CD4-positive, alpha-beta T cell treated with Interleukin-17A for 4 hours (primary cell): Measurements from ENCODE around the gene FOXF1.

ENCODE experiments used
- DNase-seq: peaks from one replicate; pipeline ENCODE4 v3.0.0-alpha.2; 2020; ENCODE audit warnings: mixed read lengths

The FOXF1 gene

DNA sequence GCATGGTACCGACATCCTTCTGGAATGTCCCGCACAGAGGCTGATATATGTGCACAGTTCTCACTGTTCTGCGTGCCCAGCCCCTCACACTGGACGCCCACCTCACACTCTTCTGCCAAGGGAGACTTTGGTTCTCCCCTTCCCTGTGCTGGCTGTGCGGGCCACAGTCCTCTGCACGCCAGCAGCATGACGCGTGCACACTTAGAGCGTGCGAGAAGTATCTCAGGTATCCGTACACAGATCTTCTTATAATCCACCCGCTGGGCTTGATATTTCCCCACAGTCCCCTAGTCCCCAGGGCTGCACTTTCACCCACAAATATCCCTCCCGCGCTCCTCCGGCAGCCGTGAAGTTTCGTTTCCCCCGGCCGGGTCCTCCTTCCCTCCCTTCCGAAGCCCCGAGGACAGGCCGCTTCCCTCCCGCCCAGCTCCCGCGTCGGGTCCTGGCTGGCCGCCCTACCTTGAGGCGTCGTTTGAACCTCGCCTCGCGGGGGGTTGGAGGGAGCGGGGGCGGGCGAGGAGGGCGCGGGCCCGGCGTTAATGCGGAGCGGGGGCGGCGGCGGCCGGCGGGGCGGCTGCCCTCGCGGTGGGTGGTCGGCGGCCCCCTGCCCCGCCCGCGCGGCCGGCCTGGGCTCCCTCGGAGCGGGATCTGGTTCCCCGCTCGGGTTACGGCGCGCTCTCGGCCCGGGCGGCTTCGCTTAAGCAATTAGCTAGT is 5.0 kb upstream of the FOXF1 start:
- no peak for DNase-seq

DNA sequence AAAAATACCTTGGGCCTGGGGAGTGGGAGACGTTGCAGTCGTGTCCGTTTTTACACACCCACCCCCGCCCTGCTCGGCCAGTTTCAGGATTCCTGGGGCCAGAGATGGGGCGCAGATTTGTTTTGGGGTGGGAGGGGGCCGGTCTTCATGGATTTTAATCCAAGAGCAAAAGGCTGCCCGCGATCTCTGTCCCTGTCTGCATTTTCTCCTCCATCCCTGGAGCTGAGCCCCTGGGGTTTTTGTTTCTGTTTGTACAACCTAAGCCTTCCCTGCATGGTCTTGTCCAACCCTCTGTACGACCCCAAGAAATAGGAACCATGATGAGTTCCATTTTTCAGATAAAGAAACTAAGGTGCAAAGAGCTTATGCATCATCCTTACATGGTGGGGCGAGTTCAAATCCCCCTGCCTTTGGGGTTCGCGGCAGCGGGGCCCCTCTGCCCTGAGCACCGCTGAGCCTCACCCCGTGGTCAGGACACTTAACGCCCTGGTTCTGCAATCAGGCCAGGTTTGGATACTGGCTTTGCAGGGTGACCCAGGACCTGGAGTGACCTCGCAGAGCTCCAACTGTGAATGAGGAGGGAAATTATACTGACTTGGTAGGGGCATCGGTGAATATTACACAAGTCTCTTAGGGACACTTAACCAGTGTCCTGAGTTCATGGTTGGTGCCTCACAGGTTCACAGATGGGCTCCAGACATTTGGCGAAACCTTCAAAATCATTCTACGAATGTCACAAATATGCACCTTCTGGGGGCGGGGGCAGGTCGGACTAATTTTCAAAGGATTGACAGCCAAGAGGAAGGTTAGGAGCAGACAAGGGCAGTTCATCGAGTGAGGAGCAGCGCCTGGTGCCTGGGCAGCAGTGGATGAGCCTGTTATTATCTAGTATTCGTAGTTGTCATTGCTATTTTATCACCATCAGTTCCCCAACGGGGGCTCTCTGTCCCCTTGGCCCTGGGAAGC is 4.1 kb upstream of the FOXF1 start:
- no peak for DNase-seq

DNA sequence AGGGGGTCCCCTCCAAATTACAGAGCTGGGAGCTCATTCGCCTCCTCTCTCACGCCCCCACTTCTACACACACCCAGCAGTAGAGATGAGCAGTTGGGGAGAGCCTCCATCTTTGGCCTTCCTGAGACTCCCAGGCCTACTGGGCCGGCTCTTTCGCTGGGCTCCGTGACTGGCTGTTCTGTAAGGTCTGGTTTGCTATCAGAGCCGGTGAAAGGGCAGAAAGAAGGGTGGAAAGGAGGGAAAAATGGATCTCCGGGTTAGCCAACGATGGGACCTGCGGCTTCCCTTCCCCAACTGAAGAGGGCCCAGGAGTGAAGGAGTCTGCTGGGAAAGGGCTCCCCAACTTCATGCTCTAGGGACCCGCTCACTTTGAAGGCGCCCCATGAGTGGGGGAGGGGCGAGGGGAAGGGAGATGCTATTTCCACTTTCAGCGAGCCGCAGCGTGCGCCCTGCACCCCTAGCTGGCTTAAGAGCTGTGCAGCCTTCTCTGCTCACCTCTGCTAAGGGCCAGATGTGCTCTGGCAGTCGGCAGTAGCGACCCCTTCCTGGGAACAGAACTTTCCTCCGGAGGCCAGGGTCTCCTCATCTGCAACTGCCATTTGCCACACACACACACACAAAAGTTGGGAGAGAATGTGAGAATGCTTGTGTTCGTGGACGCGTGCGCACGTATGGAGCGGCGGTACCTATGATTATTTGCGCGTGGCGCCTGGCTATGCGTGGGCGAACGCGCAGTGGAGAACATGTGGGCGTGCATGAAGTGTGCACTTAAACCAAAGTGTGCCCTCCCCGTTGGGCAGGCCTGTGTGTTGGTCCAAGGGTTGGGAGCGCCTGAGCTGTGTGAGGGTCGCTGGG is 2.9 kb upstream of the FOXF1 start:
- DNase-seq = no peak

DNA sequence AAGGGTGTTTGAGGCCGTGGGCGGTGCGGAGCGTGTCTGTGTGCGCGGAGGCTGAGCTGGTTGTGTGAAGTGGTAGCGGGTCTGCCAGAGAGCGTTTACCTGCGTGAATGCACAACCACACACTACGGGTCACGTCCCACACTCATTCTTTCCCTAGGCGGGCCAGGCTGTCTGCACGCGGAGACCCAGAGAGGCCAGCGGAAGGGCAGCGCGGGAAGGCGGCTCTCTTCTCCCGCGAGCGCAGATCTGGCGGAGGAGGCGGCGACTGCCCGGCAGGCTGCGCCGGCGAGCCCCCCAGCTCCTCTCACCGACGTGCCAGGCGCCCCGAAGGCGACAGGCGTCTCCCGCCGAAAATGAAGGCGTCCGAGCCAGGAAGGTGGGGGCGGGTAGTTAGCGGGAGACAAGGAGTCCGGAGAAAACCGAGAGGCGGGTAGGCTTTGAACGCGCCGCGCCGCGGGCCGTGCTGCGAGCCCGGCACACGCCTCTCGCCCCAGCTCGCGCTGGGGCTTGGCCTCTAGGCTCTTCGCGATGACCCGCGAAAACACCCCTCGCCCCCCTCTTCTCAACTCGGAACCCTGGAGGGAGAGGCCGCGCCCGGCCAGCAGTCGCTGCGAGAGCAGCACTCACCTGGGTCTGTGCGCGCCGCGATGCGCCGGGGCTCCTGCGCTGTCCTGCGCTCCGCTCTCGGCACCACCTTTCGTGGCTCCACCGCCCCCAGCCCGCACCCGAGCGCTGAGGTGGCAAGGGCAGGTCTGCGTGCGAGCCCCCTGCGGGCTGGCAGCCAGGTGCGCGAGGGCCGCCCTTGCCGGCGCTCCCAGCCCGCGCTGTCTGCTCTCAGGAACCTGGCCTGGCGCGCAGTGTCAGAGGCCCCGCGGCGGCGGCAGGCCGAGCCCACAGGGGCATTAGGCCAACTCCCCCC is 2.0 kb upstream of the FOXF1 start:
- DNase-seq = no peak

DNA sequence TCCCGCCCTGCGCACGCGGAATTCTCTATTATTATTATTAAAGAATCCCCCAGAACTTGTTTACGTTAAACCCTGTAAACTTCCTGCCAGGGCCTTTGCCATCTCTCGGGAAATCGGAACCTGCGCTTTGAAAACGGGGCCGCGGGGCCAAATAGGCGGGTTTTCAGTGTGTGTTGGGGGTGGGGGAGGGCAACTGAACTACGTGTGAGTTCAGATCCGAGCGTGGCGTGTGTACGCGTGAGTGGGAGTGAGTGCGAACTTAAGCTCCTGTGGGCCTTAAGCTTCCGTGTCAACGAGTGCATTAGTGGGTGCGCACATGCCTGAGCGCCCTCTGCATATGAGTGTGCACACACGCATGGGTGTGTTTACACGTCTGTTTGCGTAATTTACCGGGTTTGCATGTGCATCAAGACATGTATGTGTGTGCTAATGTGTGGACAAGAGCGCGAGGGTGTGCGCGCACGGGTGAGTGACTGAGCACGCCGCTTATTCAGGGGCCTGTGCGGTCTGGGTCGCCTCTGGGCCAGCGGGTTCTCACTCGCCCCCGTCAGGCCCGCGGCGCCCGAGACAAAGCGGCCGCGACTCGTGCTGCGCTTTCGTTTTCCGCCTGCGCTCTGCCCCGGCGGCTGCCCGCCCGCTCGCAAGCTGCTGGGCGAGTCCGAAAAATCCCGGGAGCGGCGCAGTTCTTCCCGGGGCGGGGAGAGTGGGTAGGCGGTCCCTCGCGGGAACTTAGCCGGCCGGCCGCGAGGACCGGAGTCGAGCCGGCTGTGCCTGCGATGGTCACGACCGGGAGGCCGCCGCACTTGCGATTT is 1.2 kb upstream of the FOXF1 start:
- no peak for DNase-seq

DNA sequence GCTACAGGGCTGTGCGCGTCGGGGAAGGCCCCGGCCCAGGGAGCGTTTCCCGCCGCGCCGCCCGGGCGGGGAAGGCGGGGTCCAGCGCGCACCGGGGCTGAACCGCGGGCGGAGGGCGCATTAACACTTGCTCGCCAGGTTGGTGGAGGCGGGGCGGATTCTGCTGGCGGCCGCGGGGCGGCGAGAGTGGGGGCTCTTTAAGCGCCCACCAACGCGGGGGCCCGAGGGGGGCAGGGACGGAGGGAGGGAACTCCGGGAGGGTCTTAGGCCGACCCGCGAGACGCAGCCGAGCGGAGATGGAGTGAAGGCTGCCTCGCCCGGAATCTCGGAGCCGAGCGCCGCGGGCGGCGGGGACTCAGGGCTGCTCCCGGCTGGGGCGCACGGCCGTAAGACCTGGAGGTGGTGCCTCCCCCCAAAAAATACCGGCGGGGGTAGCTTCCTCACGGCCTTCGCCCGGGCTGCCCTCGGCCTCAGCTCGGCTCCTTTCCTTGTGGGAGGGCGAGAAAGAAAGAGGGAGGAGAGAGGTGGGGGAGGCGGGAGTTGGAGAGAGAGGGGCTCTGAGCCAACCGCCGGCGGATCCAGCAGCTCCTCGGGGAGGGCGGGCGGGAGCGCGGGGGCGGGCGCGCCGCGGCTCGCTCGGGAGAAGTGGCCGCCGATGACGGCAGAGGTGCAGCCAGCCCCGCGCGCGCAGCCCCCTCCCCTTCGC is 415 bp upstream of the FOXF1 start:
- DNase-seq = no peak

DNA sequence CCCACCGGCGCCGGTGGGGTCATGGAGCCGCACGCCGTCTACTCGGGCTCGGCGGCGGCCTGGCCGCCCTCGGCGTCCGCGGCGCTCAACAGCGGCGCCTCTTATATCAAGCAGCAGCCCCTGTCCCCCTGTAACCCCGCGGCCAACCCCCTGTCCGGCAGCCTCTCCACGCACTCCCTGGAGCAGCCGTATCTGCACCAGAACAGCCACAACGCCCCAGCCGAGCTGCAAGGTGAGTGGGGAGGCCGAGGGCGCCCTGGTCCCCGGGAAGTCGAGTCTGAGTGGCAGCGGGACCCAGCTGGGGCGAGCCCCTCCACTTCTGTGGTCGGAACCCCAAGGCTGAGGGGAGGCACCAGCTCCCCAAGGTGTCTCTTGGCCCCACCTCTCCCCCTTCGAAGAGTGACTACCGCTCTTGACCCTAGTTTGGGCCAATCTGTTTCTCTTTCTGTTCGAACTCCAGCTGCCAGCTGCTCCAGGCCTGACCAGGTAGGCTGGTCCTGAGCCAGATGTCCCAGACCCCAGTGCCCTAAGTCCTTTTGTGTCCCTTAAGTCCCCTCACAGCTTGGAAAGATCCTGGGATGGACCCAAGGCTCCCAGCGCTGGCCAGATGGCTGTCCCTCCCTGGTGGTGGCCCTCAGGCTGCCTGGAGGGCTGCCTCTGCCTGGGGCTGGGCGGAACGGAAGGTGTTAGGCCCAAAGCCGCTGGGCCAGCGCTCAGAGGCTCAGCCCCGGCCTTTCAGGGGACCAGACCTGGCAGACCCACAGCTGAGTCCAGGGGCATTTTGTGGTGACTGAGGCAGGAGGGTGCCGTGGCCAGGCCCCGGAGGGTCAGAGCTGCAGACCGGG is 1.2 kb downstream of the FOXF1 start:
- DNase-seq = no peak

DNA sequence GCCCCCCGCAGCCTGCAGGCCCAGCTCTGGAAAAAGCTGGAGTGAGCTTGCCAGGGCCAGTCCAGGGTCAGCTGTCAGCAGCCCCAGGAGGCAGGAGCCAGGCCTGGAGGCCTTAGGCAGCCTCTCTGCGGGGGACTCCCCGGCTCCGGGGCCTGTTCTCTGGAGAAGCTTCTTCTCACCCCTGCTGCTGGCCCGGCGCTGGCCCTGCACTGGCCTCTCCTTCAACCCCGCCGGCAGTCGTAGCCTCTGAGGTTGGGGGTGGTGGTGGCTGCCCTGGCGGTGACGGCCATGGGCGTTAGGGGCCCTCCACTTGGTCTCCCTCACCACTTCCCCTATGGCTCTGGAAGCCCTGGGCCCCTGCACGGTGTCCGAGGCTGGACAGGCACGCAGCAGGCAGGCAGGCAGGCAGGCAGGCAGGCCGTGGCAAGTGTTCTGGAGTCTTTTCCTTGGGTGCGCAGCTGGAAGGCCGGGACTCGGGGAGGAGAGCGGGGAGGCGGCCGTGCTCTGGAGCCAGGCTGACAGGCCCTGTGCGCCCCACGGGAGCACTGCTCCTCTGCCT is 2.1 kb downstream of the FOXF1 start:
- DNase-seq = no peak

DNA sequence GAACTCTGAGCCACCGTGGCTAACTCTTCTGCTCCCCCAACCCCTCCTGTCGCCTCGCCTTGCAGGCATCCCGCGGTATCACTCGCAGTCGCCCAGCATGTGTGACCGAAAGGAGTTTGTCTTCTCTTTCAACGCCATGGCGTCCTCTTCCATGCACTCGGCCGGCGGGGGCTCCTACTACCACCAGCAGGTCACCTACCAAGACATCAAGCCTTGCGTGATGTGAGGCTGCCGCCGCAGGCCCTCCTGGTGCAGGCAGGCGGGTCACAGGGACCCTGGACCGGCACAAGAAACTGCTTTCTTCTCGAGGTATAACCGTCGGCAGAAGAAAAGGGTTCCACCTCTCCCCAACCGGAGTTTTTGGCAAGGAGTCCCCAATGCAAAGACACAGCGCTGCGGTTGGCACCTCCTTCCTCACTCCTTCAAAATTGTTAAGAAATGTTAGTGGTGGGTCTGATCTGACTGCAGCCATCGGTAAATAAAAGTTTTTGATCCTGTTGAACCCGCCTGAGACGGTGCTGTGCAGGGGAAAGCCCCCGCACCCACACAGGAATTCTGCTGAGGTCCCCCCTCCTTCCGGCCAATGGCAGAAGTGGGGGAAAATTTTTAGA is 2.6 kb downstream of the FOXF1 start:
- DNase-seq = no peak

DNA sequence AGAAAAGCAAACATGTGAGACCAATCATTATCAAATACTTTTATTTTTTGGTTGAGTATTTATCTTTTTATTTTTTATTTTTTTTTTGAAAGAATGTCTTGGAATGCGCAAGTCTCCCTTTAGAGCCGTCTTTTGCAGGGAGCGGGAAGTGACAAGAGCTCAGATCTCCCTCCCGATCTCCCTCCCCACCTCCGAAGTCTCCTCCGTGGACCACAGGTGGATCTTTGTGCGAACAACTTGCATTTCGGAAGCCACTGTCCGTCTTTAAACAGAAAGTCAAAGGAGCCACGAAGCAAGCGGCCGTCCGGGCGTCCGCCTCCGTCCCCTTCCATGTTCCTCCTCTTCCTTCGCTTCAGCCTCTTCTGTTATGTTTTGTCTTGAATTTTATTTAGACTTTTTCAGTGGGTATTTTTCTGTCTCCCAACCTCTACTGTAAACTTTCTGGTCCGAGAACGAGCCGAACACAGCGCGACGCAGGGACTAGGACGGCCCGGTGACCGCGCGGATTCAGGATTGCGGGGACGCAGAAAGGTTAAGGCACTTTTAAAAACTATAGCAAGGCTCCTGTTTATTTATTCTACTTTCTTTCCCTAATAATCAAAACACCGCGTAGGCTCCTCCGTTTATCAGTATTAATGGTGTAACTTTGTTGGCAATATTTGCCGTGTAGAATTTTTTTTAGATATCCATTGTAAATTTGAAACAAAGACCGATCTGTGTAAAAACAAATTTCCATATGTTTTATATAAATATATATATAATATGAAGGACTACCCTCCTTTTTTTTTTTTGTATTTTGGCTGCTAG is 3.3 kb downstream of the FOXF1 start:
- DNase-seq = no peak

DNA sequence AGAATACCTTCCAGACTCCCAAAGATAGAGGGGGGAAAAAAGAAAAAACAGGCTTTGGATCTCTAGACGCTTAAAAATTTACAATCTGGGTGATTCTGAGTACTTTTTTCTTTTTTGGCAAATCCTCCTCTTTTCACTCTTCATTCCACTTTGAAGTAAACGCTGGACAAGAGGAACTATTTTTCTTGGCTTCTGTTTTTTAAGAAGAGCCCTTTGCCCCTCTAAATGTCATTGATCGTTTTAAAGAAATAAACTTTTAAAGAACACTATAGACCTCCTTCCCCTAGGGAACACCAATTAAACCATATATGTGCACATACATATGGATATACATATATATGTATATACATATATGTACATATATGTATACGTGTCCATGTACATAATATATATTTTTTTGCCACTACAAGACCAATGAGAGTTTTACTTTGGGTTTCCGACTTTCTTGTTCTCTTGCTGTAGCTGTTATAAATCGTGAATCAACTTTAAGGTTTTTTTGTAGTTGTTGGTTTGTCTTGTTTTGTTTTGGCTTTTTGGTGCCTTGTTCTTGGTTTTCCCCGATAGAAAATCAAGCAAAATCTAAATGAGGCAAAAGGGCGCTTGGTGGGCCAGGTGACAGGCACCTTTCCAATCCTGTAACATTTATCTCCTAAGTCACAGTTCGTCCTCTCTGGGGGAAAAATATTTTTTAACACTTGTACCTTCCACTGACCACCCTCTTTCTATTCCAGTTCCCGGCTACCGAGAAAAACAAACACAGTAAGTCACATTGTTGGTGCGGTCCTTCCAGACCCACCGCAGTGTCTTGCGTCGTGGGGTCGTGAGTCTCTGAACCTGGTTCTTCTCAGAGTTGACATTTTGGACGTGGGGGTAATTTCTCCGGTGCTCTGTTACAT is 4.4 kb downstream of the FOXF1 start:
- DNase-seq = no peak

DNA sequence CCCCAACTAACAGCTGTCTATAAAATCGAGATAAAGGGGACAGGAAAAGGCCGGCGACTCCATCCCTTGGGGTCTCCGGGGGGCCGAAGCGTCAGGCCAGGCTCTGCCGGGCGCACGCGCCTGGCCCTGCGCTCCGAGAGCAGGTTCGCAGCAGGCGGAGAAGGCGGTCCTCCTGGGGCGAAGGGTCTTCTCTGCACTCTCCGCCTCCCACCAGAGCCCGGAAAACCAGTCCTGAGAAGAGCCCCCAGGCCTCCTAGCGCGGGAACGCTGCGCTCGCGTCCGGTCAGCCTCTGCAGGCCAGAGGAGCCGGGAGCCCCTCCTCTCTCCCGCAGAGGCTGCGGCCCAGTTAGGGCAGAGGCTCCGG is 5.1 kb downstream of the FOXF1 start:
- no peak for DNase-seq

DNA sequence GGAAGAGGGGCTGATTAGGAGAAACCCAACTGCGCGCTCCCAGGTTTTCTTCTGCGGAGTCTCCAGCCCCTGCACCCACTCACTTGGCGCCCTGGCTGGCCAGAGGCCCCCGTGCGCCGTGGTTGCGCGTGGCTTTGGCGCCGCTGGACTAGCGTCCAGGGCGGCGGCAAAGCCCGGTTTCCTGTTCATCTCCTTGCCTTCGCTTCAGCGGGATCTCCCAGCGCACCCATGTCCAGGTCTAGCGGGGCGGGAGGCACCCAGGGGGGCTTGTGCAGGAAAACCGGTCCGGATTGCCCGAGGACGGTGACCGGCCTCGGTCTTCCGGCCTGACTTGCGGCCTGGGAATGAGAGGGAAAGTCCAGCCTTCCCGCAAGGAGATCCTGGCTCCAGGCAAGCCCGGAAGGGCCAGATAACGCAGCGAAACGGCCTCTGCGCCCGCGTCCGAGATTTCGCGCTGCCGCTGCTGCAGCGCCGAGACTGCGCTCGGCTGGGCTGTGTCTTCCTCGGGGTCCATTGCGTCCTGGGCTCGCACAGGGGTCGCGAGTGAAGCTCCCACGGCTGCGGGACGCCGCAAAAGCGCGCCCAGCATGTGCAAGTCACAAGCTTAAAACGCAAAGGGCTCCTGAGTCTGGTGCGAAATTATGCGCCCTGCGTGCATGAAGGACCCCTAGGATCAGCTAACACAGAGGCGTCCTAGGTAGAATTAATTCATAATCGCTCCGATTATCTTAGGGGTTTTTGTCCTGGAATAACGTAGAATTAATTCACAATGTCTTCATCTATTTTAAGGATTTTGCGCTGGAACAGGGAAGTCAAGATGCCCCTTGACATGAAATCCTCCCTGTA is 5.7 kb downstream of the FOXF1 start:
- no peak for DNase-seq

DNA sequence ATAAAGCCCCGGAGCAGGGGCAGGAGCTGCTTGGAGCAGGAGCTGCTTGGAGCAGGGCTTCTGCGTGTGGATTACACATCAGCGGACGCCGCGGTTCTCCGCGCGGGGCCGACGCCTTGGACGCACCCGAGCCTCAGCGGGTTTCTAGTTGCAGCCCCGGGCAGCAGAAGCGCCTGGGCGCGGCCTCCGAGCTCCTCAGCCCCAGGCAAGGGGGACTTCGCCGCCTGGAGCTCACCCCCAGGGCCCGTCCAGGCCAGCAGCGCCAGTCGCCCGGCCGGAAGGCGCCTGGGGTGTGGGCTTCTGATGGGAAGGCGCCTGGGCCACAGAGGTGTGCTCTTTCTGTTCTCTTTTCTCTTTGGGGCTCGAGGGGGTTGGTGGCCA is 6.3 kb downstream of the FOXF1 start:
- no peak for DNase-seq

DNA sequence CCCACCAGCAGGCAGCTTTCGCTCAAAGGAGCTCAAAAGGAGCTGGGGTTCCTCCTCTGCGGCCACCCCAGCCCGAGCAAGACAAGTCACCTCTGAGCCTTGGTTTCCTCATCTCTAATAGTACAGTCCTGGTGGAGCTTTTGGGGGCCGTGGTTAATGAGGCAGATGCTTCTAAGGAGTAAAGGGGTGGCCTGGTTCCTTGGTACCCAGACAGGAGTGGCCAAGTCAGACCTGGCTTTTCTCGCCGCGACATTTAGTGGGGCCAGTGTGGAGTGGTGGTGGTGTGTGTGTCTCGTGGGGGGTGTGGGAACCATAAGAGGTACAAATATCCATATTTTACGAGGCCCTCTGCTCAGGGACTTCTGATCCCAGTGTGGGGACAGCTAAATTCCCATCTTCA is 6.7 kb downstream of the FOXF1 start:
- no peak for DNase-seq
